Spleen (tissue), 11 donors: ENCODE data around the gene HAAO. TPM values are rescaled to one million over a fixed set of nuclear protein-coding genes. Genes with fewer than 3 reads are reported as not detected.

Source experiments
- DNase-seq: peaks from one replicate; pipeline ENCODE4 v3.0.0-alpha.2; 2020
- H3K27ac ChIP-seq, 8 donors: fragments of 200-600 bp; sonication (generic) in 7 of 8; 1 replicate in 4 of 8; 2 replicates in 4 of 8; pipeline versions ENCODE4 v1.5.0 to v1.8.0; 2016 to 2021; ENCODE audit warnings: inconsistent platforms in 4 of 8, mild to moderate bottlenecking in 4 of 8, moderate library complexity in 1 of 8
- H3K27me3 ChIP-seq, 7 donors: fragments of 200-600 bp; sonication (generic) in 6 of 7; replicated peaks in 1 of 7; 1 replicate in 4 of 7; 2 replicates in 3 of 7; pipeline versions ENCODE4 v1.5.0 to v1.8.0; 2016 to 2021; ENCODE audit warnings: inconsistent platforms in 3 of 7, mild to moderate bottlenecking in 1 of 7
- H3K36me3 ChIP-seq, 6 donors: fragments of 200-600 bp; sonication (generic) in 5 of 6; 1 replicate in 4 of 6; 2 replicates in 2 of 6; pipeline versions ENCODE4 v1.5.0 to v1.8.0; 2016 to 2021; ENCODE audit warnings: inconsistent platforms in 2 of 6
- H3K4me1 ChIP-seq, 6 donors: fragments of 200-600 bp; sonication (generic) in 5 of 6; 1 replicate in 3 of 6; 2 replicates in 3 of 6; pipeline versions ENCODE4 v1.5.0 to v1.8.0; 2016 to 2021; ENCODE audit warnings: inconsistent platforms in 3 of 6
- H3K4me3 ChIP-seq, 8 donors: fragments of 200-600 bp; sonication (generic) in 7 of 8; 1 replicate in 4 of 8; 2 replicates in 4 of 8; pipeline versions ENCODE4 v1.5.0 to v1.8.0; 2016 to 2021; ENCODE audit warnings: inconsistent platforms in 4 of 8, mild to moderate bottlenecking in 4 of 8, moderate library complexity in 2 of 8
- H3K9me3 ChIP-seq, 8 donors: fragments of 200-600 bp; sonication (generic) in 7 of 8; 1 replicate in 4 of 8; 2 replicates in 4 of 8; pipeline versions ENCODE4 v1.5.0 to v1.8.0; 2016 to 2021; ENCODE audit warnings: inconsistent platforms in 4 of 8
- POLR2A ChIP-seq, 3 donors: fragments of 450-650 bp; IDR thresholded peaks; one replicate each; pipeline ENCODE4 v1.5.1; 2017; ENCODE audit warnings: antibody characterized with exemption in 3 of 3, mild to moderate bottlenecking in 1 of 3
- POLR2AphosphoS5 ChIP-seq, 3 donors: sonication (generic); formaldehyde crosslinking; IDR thresholded peaks; one replicate each; pipeline ENCODE4 v1.5.1; 2017; ENCODE audit warnings: antibody characterized with exemption in 3 of 3
- WGBS, 5 donors: extraction: QIAGEN DNeasy Blood & Tissue Kit in 3 of 5; methylation state at CpG; one replicate each; pipeline versions ENCODE4 v1.1.5 to v1.1.7; 2013 to 2018; 5-methylcytosine and 5-hydroxymethylcytosine counted together
- intact Hi-C: fragments of 100-400 bp; cut with DNase I; formaldehyde crosslinking; loops from one replicate; pipeline ENCODE4 v1.15.0; 2023; ENCODE audit warnings: low total_unique reads
- polyA plus RNA-seq, 3 donors: library from polyadenylated mRNA; stranded (reverse); fragments of 200-250 nt; gene quantifications; one replicate each; pipeline ENCODE4 v1.2.1, GENCODE V29; 2013
- total RNA-seq, 7 donors: library from RNA; depleted of rRNA in 3 of 7; stranded (reverse); fragments of >200 nt in 3 of 7; fragmentation: NEBNext Ultra II Directional in 4 of 7; extraction: Animal tissue kit (Norgen Biotek cat#: 25700) in 4 of 7; gene quantifications; one replicate each; pipeline versions ENCODE4 v1.1.0 to v1.2.1, GENCODE V29; 2016 to 2021
- TF ChIP-seq, protein P1 (sequence below), 11 experiments: fragments of 200-600 bp in 7 of 11; fragments of 450-650 bp in 4 of 11; sonication (generic) in 4 of 11; IDR thresholded peaks in 8 of 11; conservative IDR thresholded peaks in 3 of 11; 1 replicate in 7 of 11; 2 replicates in 4 of 11; pipeline versions ENCODE4 v1.4.0 to v1.8.0; 2016 to 2021; ENCODE audit warnings: antibody characterized with exemption in 11 of 11, inconsistent platforms in 4 of 11, mild to moderate bottlenecking in 1 of 11
- donor health status: healthy with polysubstance abuse.
- donor health status: DM: no; HTN: no; CAD: no; lungs with moderate emphysema.
- donor health status: DM: no; HTN: no; CAD: no.
- donor health status: Bipolar disorder and iron deficiency.
- donor health status: healthy.
- donor health status: DM: no; HTN: no; CAD: no.
- donor health status: DM: yes; HTN: yes; CAD: no.

HAAO gene
- total and polyA plus RNA-seq, 10 donors, result 2.4 to 12.3 (median 8.0) TPM

GRCh38 chr2:42794271-42795046 lies 2.1 kb upstream of the HAAO start:
- Histone ChIP-seq H3K36me3 (no peaks in the 10 kb centered on the region), H3K9me3 (no peaks in the 10 kb centered on the region), H3K4me1 (peaks cover 0 to 53% (median 34%) of the 10 kb centered on the region in 6 donors), H3K27ac (peak overlapping the region in 6 of 8 donors; percentile 10 to 88 (median 84)), H3K4me3 (no peak overlapping the region), H3K27me3 (peaks cover 0 to 20% (median 7%) of the 10 kb centered on the region in 7 donors)
- TF ChIP-seq POLR2AphosphoS5 (IDR thresholded peaks at IDR 0.05), result no peak
- TF ChIP-seq, protein P1, sequence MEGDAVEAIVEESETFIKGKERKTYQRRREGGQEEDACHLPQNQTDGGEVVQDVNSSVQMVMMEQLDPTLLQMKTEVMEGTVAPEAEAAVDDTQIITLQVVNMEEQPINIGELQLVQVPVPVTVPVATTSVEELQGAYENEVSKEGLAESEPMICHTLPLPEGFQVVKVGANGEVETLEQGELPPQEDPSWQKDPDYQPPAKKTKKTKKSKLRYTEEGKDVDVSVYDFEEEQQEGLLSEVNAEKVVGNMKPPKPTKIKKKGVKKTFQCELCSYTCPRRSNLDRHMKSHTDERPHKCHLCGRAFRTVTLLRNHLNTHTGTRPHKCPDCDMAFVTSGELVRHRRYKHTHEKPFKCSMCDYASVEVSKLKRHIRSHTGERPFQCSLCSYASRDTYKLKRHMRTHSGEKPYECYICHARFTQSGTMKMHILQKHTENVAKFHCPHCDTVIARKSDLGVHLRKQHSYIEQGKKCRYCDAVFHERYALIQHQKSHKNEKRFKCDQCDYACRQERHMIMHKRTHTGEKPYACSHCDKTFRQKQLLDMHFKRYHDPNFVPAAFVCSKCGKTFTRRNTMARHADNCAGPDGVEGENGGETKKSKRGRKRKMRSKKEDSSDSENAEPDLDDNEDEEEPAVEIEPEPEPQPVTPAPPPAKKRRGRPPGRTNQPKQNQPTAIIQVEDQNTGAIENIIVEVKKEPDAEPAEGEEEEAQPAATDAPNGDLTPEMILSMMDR (IDR thresholded peaks at IDR 0.05 in 8 of 11, conservative IDR thresholded peaks at IDR 0.05 in 3 of 11), result peak in 2 of 11 experiments; percentile 13 to 14
- 80 to 86% (median 84%) methylated on average over 8 of the region's 8 CpGs for WGBS, 5 donors
- DNase-seq, result peak; percentile 55
- intact Hi-C loops, result no loop called here

DNA sequence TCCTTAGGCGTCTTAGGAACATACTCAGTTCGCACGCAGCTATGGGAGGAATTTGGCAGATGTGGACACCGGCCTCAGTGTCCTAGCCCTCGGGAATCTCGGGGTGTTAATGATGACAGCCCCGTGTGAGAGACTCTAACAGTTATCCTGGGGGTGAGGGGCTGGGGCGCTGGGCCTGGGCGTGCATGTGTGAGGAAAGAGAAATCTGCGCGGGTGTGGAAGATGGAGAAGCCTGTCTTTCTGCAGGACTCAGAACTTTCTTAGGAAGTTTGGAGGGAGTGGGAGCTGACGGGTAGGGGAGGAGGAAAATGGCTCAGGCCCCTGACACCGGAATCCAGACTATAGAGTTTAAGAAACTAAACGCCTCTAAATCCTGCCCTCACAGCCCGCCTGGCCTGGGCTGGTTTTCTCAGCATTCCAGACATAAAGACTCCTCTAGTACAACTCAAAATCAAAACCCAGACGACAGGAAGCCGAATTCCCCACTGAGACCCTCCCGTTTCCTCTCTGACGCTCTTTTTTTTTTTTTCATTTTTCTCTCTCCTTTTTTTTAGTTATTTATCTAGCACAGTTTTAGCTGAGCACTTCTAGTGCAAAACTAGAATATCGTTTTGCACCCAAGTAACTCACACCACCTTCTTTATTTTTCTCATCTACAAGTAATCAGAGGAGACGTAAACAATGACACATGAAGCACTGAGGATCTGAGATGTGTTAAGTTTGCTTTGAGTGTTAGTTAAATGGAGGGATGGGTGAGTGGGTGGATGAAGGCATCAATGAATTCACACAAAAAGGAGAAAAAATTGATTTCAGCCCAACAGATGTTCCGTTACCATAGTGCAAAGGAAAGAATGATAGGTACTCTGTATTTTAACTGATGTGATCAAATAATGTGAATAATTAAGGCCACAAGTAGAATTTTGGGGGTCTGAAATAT lies 1.2 kb upstream of the HAAO start:
- TF ChIP-seq, protein P1 (IDR thresholded peaks at IDR 0.05 in 8 of 11, conservative IDR thresholded peaks at IDR 0.05 in 3 of 11), result no peak
- no peak for TF ChIP-seq POLR2A (IDR thresholded peaks at IDR 0.05)
- TF ChIP-seq POLR2AphosphoS5 (IDR thresholded peaks at IDR 0.05), result no peak
- Histone ChIP-seq H3K36me3 (no peaks in the 10 kb centered on the region), H3K4me3 (peak overlapping the region; percentile 51 to 81 (median 62)), H3K9me3 (no peaks in the 10 kb centered on the region), H3K27me3 (peaks cover 0 to 20% (median 7%) of the 10 kb centered on the region in 7 donors), H3K27ac (peak overlapping the region; percentile 62 to 88 (median 84)), H3K4me1 (peaks cover 0 to 53% (median 34%) of the 10 kb centered on the region in 6 donors)
- WGBS, 5 donors, result 29 to 48% (median 33%) methylated on average over 19 to 22 of the region's 22 CpGs
- intact Hi-C loops, result no loop called here
- DNase-seq, result no peak

DNA sequence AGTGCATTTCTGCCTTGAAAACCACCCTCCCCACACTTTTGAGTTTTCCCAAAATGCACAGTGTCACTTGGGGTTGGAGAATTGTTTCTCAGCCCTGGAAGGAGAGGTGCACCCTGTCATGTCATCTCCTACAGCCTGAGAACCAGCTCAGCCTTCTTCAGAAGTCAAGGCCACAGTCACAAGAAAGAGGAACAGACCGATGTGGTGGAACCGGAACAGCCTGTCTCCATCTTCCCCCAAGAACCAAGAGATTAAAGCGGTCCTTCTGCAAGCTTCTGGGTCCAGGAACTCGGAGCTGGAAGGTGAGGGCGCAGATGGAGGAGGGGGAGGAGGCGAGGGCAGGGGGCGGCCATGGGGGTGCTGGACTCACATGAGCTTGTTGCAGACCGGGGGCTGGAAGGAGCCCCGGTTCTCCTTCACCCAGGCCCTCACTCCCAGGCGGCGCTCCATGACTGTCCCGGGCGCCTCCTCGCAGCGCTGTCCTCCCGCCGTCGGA lies 248 bp downstream of the HAAO start:
- intact Hi-C loops, result no loop called here
- peaks cover 0 to 20% (median 7%) of the 10 kb centered on the region in 7 donors for H3K27me3 ChIP-seq
- DNase-seq, result no peak
- WGBS, 5 donors, result 0 to 10% (median 4%) methylated on average over 7 to 18 of the region's 18 CpGs
- peaks cover 0 to 2% (median 0%) of the 10 kb centered on the region in 6 donors for H3K36me3 ChIP-seq
- TF ChIP-seq, protein P1 (IDR thresholded peaks at IDR 0.05 in 8 of 11, conservative IDR thresholded peaks at IDR 0.05 in 3 of 11), result no peak
- TF ChIP-seq POLR2AphosphoS5 (IDR thresholded peaks at IDR 0.05), result no peak
- H3K27ac ChIP-seq, result peak overlapping the region; percentile 62 to 88 (median 84)
- H3K9me3 ChIP-seq, result no peaks in the 10 kb centered on the region
- peaks cover 0 to 53% (median 31%) of the 10 kb centered on the region in 6 donors for H3K4me1 ChIP-seq
- peak overlapping the region; percentile 51 to 81 (median 62) for H3K4me3 ChIP-seq
